ENCODE results near the gene ATP1A1.

Gene ATP1A1

GRCh38 chr1:116377541-116378529, 4.8 kb downstream of the ATP1A1 start:
- Histone ChIP-seq H3F3A (ENCODE audit: insufficient read depth) (no peaks in the 10 kb centered on the region), H3K79me2 (ENCODE audit: insufficient read depth, low read length) (peaks cover 82% of the 10 kb centered on the region), H3K4me2 (ENCODE audit: low read depth, low read length, poor library complexity, severe bottlenecking) (peak overlapping the region; percentile 37), H3K9ac (ENCODE audit: low read length) (peak overlapping the region; percentile 15; the same call in 1 of the 2 replicates), H3K27me3 (ENCODE audit: low read length) (no peaks in the 10 kb centered on the region), H3K4me3 (ENCODE audit: insufficient read depth, low read length, poor library complexity, severe bottlenecking) (no peak overlapping the region), H3K9me3 (ENCODE audit: insufficient read depth, low read length) (no peaks in the 10 kb centered on the region), H3K9me2 (replicated peaks; ENCODE audit: insufficient read depth, low read length) (no peaks in the 10 kb centered on the region), H4K20me1 (ENCODE audit: low read depth, low read length) (peaks cover 36% of the 10 kb centered on the region), H3K27ac (ENCODE audit: low read depth, low read length) (no peak overlapping the region), H3K36me3 (ENCODE audit: low read length) (no peaks in the 10 kb centered on the region), H2AFZ (ENCODE audit: low read depth, low read length, severe bottlenecking) (no peak overlapping the region)
- TF ChIP-seq EZH2phosphoT487 (conservative IDR thresholded peaks at IDR 0.05; ENCODE audit: low read length): no peak
- TF ChIP-seq, protein P1, sequence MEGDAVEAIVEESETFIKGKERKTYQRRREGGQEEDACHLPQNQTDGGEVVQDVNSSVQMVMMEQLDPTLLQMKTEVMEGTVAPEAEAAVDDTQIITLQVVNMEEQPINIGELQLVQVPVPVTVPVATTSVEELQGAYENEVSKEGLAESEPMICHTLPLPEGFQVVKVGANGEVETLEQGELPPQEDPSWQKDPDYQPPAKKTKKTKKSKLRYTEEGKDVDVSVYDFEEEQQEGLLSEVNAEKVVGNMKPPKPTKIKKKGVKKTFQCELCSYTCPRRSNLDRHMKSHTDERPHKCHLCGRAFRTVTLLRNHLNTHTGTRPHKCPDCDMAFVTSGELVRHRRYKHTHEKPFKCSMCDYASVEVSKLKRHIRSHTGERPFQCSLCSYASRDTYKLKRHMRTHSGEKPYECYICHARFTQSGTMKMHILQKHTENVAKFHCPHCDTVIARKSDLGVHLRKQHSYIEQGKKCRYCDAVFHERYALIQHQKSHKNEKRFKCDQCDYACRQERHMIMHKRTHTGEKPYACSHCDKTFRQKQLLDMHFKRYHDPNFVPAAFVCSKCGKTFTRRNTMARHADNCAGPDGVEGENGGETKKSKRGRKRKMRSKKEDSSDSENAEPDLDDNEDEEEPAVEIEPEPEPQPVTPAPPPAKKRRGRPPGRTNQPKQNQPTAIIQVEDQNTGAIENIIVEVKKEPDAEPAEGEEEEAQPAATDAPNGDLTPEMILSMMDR (IDR thresholded peaks at IDR 0.05; ENCODE audit: insufficient read depth, low read length, poor library complexity, severe bottlenecking): no peak

DNA sequence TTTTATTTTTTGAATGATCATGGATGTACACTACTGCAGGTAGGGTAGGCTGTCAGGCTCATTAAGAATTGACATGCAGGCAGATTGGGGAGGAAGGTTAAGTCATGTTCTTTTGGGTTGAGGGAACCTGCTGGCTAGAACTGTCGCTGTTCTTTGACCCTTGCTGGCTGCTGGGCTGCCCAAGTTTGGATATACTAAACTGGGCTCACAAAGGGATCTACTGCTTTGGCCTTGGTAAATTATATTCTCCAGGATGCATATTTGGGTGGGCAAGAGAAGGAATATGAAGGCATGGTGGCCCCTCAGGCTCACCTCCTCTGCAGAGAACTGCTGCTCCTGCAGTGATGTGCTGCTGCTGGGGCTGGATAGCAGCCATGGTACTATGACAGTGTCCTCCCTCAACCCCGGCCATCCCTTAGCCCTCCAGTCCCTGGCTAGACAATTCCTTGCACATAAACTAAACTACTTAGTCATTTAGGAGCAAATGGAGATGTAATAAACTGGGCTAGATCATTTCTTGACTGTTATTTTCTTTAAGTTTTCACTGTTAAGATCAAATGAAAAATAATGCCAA, 6.1 kb downstream of the ATP1A1 start:
- TF ChIP-seq, protein P1 (IDR thresholded peaks at IDR 0.05; ENCODE audit: insufficient read depth, low read length, poor library complexity, severe bottlenecking): no peak
- no peak for TF ChIP-seq EZH2phosphoT487 (conservative IDR thresholded peaks at IDR 0.05; ENCODE audit: low read length)
- Histone ChIP-seq H3K36me3 (ENCODE audit: low read length) (no peaks in the 10 kb centered on the region), H3K4me2 (ENCODE audit: low read depth, low read length, poor library complexity, severe bottlenecking) (no peak overlapping the region), H2AFZ (ENCODE audit: low read depth, low read length, severe bottlenecking) (no peak overlapping the region), H3K4me3 (ENCODE audit: insufficient read depth, low read length, poor library complexity, severe bottlenecking) (no peak overlapping the region), H3K27ac (ENCODE audit: low read depth, low read length) (no peak overlapping the region), H3K9me3 (ENCODE audit: insufficient read depth, low read length) (no peaks in the 10 kb centered on the region), H4K20me1 (ENCODE audit: low read depth, low read length) (peaks cover 36% of the 10 kb centered on the region), H3K79me2 (ENCODE audit: insufficient read depth, low read length) (peaks cover 90% of the 10 kb centered on the region), H3K9me2 (replicated peaks; ENCODE audit: insufficient read depth, low read length) (no peaks in the 10 kb centered on the region), H3F3A (ENCODE audit: insufficient read depth) (no peaks in the 10 kb centered on the region), H3K27me3 (ENCODE audit: low read length) (no peaks in the 10 kb centered on the region), H3K9ac (ENCODE audit: low read length) (no peak overlapping the region)

GRCh38 chr1:116379674-116380498, 6.8 kb downstream of the ATP1A1 start:
- no peak overlapping the region for H3K9ac ChIP-seq (ENCODE audit: low read length)
- H3K4me3 ChIP-seq (ENCODE audit: insufficient read depth, low read length, poor library complexity, severe bottlenecking): no peak overlapping the region
- H3K27me3 ChIP-seq (ENCODE audit: low read length): no peaks in the 10 kb centered on the region
- H3F3A ChIP-seq (ENCODE audit: insufficient read depth): no peaks in the 10 kb centered on the region
- no peak overlapping the region for H3K27ac ChIP-seq (ENCODE audit: low read depth, low read length)
- peaks cover 3% of the 10 kb centered on the region; the same call in 1 of the 2 replicates for H3K36me3 ChIP-seq (ENCODE audit: low read length)
- H3K79me2 ChIP-seq (ENCODE audit: insufficient read depth, low read length): peaks cover 84% of the 10 kb centered on the region
- H3K9me2 ChIP-seq (replicated peaks; ENCODE audit: insufficient read depth, low read length): no peaks in the 10 kb centered on the region
- no peak overlapping the region for H2AFZ ChIP-seq (ENCODE audit: low read depth, low read length, severe bottlenecking)
- no peaks in the 10 kb centered on the region for H3K9me3 ChIP-seq (ENCODE audit: insufficient read depth, low read length)
- H4K20me1 ChIP-seq (ENCODE audit: low read depth, low read length): peaks cover 36% of the 10 kb centered on the region
- TF ChIP-seq, protein P1 (IDR thresholded peaks at IDR 0.05; ENCODE audit: insufficient read depth, low read length, poor library complexity, severe bottlenecking): no peak
- no peak overlapping the region for H3K4me2 ChIP-seq (ENCODE audit: low read depth, low read length, poor library complexity, severe bottlenecking)
